HCT116 (cell line): ENCODE results near the gene LRRC51.

Experiments
- CEBPB ChIP-seq: IDR thresholded peaks from 2 replicates; pipeline ENCODE4 v1.6.1; 2012; ENCODE audit warnings: low read depth
- CTCF ChIP-seq, 3 experiments: fragments of 200-600 bp in 1 of 3; sonication (generic) in 1 of 3; IDR thresholded peaks in 2 of 3; conservative IDR thresholded peaks in 1 of 3; 2 replicates each; pipeline ENCODE4 v1.5.1; 2012 to 2017; ENCODE audit warnings: low read depth in 2 of 3, low read length in 2 of 3, antibody characterized with exemption in 1 of 3, borderline replicate concordance in 1 of 3, control low read depth in 1 of 3, mild to moderate bottlenecking in 1 of 3, mixed read lengths in 1 of 3, mixed run types in 1 of 3, moderate library complexity in 1 of 3; ENCODE audit not compliant: insufficient read depth in 1 of 3
- EGR1 ChIP-seq: IDR thresholded peaks from 2 replicates; pipeline ENCODE4 v1.6.1; 2012; ENCODE audit warnings: low read depth
- EZH2 ChIP-seq: fragments of 200-600 bp; sonication (generic); IDR thresholded peaks from 2 replicates; pipeline ENCODE4 v1.6.1; 2017; ENCODE audit warnings: antibody characterized with exemption, mixed run types
- EZH2phosphoT487 ChIP-seq: fragments of 200-600 bp; IDR thresholded peaks from 2 replicates; pipeline ENCODE4 v1.6.1; 2018; ENCODE audit warnings: antibody characterized with exemption, borderline replicate concordance
- JUND ChIP-seq: IDR thresholded peaks from 2 replicates; pipeline ENCODE4 v1.6.1; 2012
- MAX ChIP-seq: IDR thresholded peaks from 2 replicates; pipeline ENCODE4 v1.6.1; 2012
- POLR2AphosphoS5 ChIP-seq: IDR thresholded peaks from 2 replicates; pipeline ENCODE4 v1.6.1; 2011; ENCODE audit warnings: mild to moderate bottlenecking, low read depth, low read length, moderate library complexity

GRCh38 chr11:72038491-72038890 is 42.2 kb upstream of the LRRC51 start:
- TF ChIP-seq CTCF (IDR thresholded peaks at IDR 0.05 in 2 of 3, conservative IDR thresholded peaks at IDR 0.05 in 1 of 3; ENCODE audit: borderline replicate concordance in 1 of 3, insufficient read depth in 1 of 3, low read depth in 2 of 3, low read length in 2 of 3) (no peak), POLR2AphosphoS5 (no peak), MAX (no peak), EZH2phosphoT487 (no peak), CEBPB (no peak), JUND (no peak), EZH2 (no peak), EGR1 (no peak)
